Glutamatergic neuron (in vitro differentiated cells): ENCODE data around the gene SERINC5. TPM values are rescaled to one million over a fixed set of nuclear protein-coding genes. Genes with fewer than 3 reads are reported as not detected.

ENCODE experiments used
- DNase-seq: peaks from one replicate; pipeline ENCODE4 v3.0.0; 2022
- H3K27ac Mint-ChIP-seq: one replicate; pipeline ENCODE4 v1.8.0; 2020; ENCODE audit warnings: mild to moderate bottlenecking, mixed read lengths, inconsistent platforms; ENCODE audit not compliant: unreplicated experiment
- H3K27me3 Mint-ChIP-seq: one replicate; pipeline ENCODE4 v1.8.0; 2020; ENCODE audit warnings: mild to moderate bottlenecking, moderate library complexity, mixed read lengths, inconsistent platforms; ENCODE audit not compliant: unreplicated experiment
- H3K36me3 Mint-ChIP-seq: one replicate; pipeline ENCODE4 v1.8.0; 2020; ENCODE audit warnings: mild to moderate bottlenecking, mixed read lengths, inconsistent platforms; ENCODE audit not compliant: unreplicated experiment
- H3K4me1 Mint-ChIP-seq: one replicate; pipeline ENCODE4 v1.8.0; 2020; ENCODE audit warnings: mild to moderate bottlenecking, low read depth, mixed read lengths, inconsistent platforms; ENCODE audit not compliant: unreplicated experiment
- H3K4me3 Mint-ChIP-seq: one replicate; pipeline ENCODE4 v1.8.0; 2020; ENCODE audit warnings: mild to moderate bottlenecking, mixed read lengths, inconsistent platforms; ENCODE audit not compliant: unreplicated experiment
- H3K9me3 Mint-ChIP-seq: one replicate; pipeline ENCODE4 v1.8.0; 2020; ENCODE audit warnings: mild to moderate bottlenecking, moderate library complexity, mixed read lengths, inconsistent platforms; ENCODE audit not compliant: unreplicated experiment
- total RNA-seq: library from RNA; stranded (reverse); fragmentation: NEBNext Ultra II Directional; extraction: Animal tissue kit (Norgen Biotek cat#: 25700); gene quantifications from one replicate; pipeline ENCODE4 v1.2.1, GENCODE V29; 2021; ENCODE audit not compliant: unreplicated experiment
- TF ChIP-seq, protein P1 (sequence below): fragments of 200-600 bp; sonication (generic); IDR thresholded peaks from one replicate; pipeline ENCODE4 v1.5.0; 2021; ENCODE audit not compliant: partially characterized antibody, unreplicated experiment

Gene SERINC5
- total RNA-seq, 1 donor from 2014 or later = 15.1 TPM

DNA sequence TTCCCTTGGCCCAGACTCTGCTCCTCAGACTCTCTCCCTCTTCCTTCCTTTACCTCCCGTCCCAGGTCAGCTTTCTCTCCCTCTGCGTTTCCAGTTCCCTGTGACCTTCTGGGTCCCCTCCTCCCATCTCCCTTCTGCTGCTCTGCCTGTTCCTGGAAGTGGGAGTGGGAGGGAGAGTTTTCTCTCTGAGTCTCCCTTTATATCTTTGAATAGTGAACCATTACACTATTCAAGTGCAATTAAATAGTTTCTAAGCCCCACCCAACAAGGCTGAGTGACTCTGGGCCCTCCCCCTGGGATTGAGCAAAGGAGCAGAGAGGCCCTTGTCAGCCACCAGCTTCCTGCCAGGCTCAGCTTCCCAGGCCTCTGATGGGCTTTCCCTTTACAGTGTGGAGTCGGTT lies 185.9 kb downstream of the SERINC5 start:
- H3K4me1 Mint-ChIP-seq = peaks cover 14% of the 10 kb centered on the region
- no peak for DNase-seq
- H3K27ac Mint-ChIP-seq = no peak overlapping the region
- H3K4me3 Mint-ChIP-seq = peak overlapping the region; percentile 5
- H3K9me3 Mint-ChIP-seq = no peaks in the 10 kb centered on the region
- no peaks in the 10 kb centered on the region for H3K27me3 Mint-ChIP-seq
- peaks cover 4% of the 10 kb centered on the region for H3K36me3 Mint-ChIP-seq
- TF ChIP-seq, protein P1, sequence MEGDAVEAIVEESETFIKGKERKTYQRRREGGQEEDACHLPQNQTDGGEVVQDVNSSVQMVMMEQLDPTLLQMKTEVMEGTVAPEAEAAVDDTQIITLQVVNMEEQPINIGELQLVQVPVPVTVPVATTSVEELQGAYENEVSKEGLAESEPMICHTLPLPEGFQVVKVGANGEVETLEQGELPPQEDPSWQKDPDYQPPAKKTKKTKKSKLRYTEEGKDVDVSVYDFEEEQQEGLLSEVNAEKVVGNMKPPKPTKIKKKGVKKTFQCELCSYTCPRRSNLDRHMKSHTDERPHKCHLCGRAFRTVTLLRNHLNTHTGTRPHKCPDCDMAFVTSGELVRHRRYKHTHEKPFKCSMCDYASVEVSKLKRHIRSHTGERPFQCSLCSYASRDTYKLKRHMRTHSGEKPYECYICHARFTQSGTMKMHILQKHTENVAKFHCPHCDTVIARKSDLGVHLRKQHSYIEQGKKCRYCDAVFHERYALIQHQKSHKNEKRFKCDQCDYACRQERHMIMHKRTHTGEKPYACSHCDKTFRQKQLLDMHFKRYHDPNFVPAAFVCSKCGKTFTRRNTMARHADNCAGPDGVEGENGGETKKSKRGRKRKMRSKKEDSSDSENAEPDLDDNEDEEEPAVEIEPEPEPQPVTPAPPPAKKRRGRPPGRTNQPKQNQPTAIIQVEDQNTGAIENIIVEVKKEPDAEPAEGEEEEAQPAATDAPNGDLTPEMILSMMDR = no peak

DNA sequence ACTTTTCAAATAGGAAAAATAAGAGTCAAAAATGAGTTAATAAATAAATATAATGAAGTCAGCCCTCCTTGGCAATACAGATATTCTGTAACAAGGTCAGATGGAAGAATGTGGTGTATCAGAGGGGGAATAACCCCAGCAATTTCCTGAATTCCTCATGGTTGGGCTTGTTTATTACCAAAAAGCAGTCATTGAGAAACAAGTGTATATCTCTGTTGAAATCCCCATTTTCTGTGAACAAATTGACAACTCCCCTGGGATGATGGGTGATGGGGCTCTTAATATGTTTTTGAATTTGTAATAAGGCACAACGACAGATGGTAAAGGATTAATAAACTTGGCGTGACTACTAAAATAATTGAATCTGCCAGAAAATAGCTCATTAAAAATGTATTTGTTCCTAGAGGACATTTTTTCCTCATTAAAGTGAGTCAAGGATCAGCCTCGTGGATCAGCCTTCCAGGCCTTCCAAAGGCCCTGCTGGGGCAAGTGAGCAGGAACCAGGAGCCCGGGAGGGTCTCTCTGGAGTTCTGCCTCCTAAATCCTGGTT lies 186.5 kb downstream of the SERINC5 start:
- no peaks in the 10 kb centered on the region for H3K9me3 Mint-ChIP-seq
- TF ChIP-seq, protein P1 = no peak
- H3K27ac Mint-ChIP-seq = no peak overlapping the region
- no peak overlapping the region for H3K4me3 Mint-ChIP-seq
- H3K27me3 Mint-ChIP-seq = no peaks in the 10 kb centered on the region
- peaks cover 14% of the 10 kb centered on the region for H3K4me1 Mint-ChIP-seq
- peaks cover 4% of the 10 kb centered on the region for H3K36me3 Mint-ChIP-seq
- DNase-seq = no peak

DNA sequence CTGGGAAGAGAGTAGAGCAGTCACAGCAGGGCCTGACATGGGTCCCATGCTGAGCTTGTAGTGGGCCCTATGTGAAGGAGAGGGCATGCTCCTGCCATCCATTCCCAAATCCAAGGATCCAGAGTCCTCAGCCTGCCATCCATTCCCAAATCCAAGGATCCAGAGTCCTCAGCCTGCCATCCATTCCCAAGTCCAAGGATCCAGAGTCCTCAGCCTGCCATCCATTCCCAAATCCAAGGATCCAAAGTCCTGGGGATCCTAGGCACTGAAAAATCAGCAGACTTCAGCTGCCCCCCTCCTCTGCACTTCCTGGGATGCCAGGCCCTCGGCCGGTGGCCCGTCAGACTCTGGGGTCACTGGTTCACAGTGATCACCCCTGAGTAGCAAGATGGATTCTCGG lies 187.1 kb downstream of the SERINC5 start:
- H3K9me3 Mint-ChIP-seq = no peaks in the 10 kb centered on the region
- no peak for DNase-seq
- peaks cover 14% of the 10 kb centered on the region for H3K4me1 Mint-ChIP-seq
- H3K4me3 Mint-ChIP-seq = no peak overlapping the region
- H3K27me3 Mint-ChIP-seq = no peaks in the 10 kb centered on the region
- TF ChIP-seq, protein P1 = no peak
- H3K27ac Mint-ChIP-seq = no peak overlapping the region
- H3K36me3 Mint-ChIP-seq = peaks cover 4% of the 10 kb centered on the region

DNA sequence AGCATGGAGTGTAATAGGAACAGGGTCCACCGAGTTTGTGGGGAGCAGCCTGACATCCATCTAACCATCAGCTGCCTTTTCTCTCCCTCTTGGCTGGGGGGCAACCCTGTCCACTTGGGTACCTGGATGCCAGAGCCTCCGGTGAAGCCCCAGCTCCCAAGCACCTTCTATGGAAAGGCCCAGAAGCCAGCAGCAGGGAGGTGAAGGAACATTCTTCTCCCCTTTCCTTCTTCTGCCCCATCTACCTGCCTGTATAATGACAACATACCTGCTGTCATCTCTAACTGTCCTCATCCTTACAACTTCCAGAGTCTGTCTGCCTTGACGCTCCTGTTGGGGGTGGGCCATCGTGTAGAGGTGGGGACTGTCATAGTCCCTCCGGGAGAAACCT lies 187.6 kb downstream of the SERINC5 start:
- TF ChIP-seq, protein P1 = no peak
- DNase-seq = no peak
- H3K27me3 Mint-ChIP-seq = no peaks in the 10 kb centered on the region
- peaks cover 14% of the 10 kb centered on the region for H3K4me1 Mint-ChIP-seq
- H3K27ac Mint-ChIP-seq = no peak overlapping the region
- no peak overlapping the region for H3K4me3 Mint-ChIP-seq
- H3K36me3 Mint-ChIP-seq = peaks cover 4% of the 10 kb centered on the region
- H3K9me3 Mint-ChIP-seq = no peaks in the 10 kb centered on the region

DNA sequence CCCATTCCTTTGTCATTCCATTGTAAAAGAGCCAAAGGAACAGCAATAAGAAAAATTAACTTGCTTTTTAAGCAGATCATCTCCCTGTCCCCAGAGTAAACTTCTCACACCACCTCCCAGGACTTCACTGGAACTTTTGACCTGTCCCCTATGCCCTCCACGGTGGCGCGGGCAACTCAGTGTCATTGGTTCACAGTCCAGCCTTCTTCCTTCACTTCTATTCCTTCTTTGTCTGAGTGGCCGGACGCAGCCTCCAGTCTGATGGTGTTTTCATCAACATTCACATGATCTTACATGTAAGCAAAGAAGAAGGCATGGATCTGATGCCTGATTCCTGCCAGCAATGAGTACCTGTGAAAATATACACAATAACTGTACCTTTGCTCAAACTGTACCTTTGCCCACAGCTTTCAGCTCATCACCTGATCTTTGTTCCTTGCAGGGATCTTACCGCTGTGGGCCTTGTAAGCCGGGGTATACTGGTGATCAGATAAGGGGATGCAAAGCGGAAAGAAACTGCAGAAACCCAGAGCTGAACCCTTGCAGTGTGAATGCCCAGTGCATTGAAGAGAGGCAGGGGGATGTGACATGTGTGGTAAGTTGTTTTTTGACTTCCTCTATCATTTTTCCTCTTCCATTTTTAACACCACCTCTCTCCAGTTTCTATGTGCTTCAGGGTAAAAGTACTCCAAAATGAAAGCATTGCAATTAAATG lies 188.2 kb downstream of the SERINC5 start:
- Mint-ChIP-seq H3K36me3 (peaks cover 4% of the 10 kb centered on the region), H3K4me1 (peaks cover 14% of the 10 kb centered on the region), H3K4me3 (no peak overlapping the region), H3K9me3 (no peaks in the 10 kb centered on the region), H3K27ac (no peak overlapping the region), H3K27me3 (no peaks in the 10 kb centered on the region)
- DNase-seq = no peak
- TF ChIP-seq, protein P1 = no peak
